H9 (cell line): ENCODE results near the gene LMX1A. TPM values are rescaled to one million over a fixed set of nuclear protein-coding genes. Genes with fewer than 3 reads are reported as not detected.
A peak's percentile ranks its signal among the peaks of the same experiment; 100 is the strongest.

ENCODE experiments used
- DNase-seq: peaks from one replicate; pipeline ENCODE4 v3.0.0-alpha.2; 2017
- H2AFZ ChIP-seq: one replicate; pipeline ENCODE4 v1.6.1; 2013; ENCODE audit warnings: mild to moderate bottlenecking, low read length, control low read depth, moderate library complexity
- H2AK5ac ChIP-seq: 2 replicates; pipeline ENCODE4 v1.6.1; 2013; ENCODE audit warnings: low read length, control low read depth, mixed read lengths; ENCODE audit not compliant: insufficient read length
- H2BK120ac ChIP-seq: one replicate; pipeline ENCODE4 v1.6.1; 2013; ENCODE audit warnings: low read depth, mild to moderate bottlenecking, low read length, control low read depth, inconsistent platforms; ENCODE audit not compliant: poor library complexity, severe bottlenecking
- H2BK12ac ChIP-seq: 2 replicates; pipeline ENCODE4 v1.6.1; 2013; ENCODE audit warnings: low read length, control low read depth, mixed read lengths, low read depth; ENCODE audit not compliant: insufficient read length
- H2BK15ac ChIP-seq: 2 replicates; pipeline ENCODE4 v1.6.1; 2013; ENCODE audit warnings: low read depth, low read length, control low read depth
- H2BK20ac ChIP-seq: one replicate; pipeline ENCODE4 v1.6.1; 2013; ENCODE audit warnings: low read depth, mild to moderate bottlenecking, low read length, control low read depth, inconsistent platforms; ENCODE audit not compliant: poor library complexity, severe bottlenecking
- H2BK5ac ChIP-seq: 2 replicates; pipeline ENCODE4 v1.6.1; 2013; ENCODE audit warnings: low read length, control low read depth, mixed read lengths; ENCODE audit not compliant: insufficient read length
- H3K14ac ChIP-seq: 2 replicates; pipeline ENCODE4 v1.6.1; 2013; ENCODE audit warnings: low read length, control low read depth; ENCODE audit not compliant: insufficient read depth
- H3K18ac ChIP-seq: 2 replicates; pipeline ENCODE4 v1.6.1; 2013; ENCODE audit warnings: low read depth, mild to moderate bottlenecking, mixed read lengths, low read length, control low read depth; ENCODE audit not compliant: insufficient read length
- H3K23ac ChIP-seq: 2 replicates; pipeline ENCODE4 v1.6.1; 2013; ENCODE audit warnings: low read length, control low read depth, mixed read lengths, low read depth; ENCODE audit not compliant: insufficient read length
- H3K23me2 ChIP-seq: 2 replicates; pipeline ENCODE4 v1.6.1; 2013; ENCODE audit warnings: low read depth, mild to moderate bottlenecking, mixed read lengths, low read length, control low read depth; ENCODE audit not compliant: insufficient read length, poor library complexity, severe bottlenecking
- H3K27ac ChIP-seq: 2 replicates; pipeline ENCODE4 v1.5.1; 2013; ENCODE audit warnings: low read length, control low read depth, mixed read lengths, low read depth; ENCODE audit not compliant: insufficient read length
- H3K27me3 ChIP-seq: 2 replicates; pipeline ENCODE4 v1.6.1; 2013; ENCODE audit warnings: low read length, control low read depth, inconsistent platforms; ENCODE audit not compliant: insufficient read depth
- H3K4ac ChIP-seq: 2 replicates; pipeline ENCODE4 v1.6.1; 2013; ENCODE audit warnings: low read depth, mild to moderate bottlenecking, control low read depth, inconsistent platforms, low read length, moderate library complexity
- H3K4me1 ChIP-seq: 2 replicates; pipeline ENCODE4 v1.6.1; 2013; ENCODE audit warnings: low read length, control low read depth, inconsistent platforms; ENCODE audit not compliant: insufficient read depth
- H3K4me2 ChIP-seq: 2 replicates; pipeline ENCODE4 v1.6.1; 2013; ENCODE audit warnings: low read length, control low read depth, mixed read lengths; ENCODE audit not compliant: insufficient read length, insufficient read depth
- H3K56ac ChIP-seq: 2 replicates; pipeline ENCODE4 v1.6.1; 2013; ENCODE audit warnings: low read depth, mild to moderate bottlenecking, mixed read lengths, low read length, control low read depth; ENCODE audit not compliant: insufficient read length
- H3K79me1 ChIP-seq: 2 replicates; pipeline ENCODE4 v1.6.1; 2013; ENCODE audit warnings: low read depth, mild to moderate bottlenecking, moderate library complexity, low read length, control low read depth, inconsistent platforms; ENCODE audit not compliant: insufficient read depth, poor library complexity, severe bottlenecking
- H3K79me2 ChIP-seq: 2 replicates; pipeline ENCODE4 v1.6.1; 2013; ENCODE audit warnings: low read length, control low read depth, inconsistent platforms; ENCODE audit not compliant: insufficient read depth
- H3K9ac ChIP-seq: 2 replicates; pipeline ENCODE4 v1.6.1; 2013; ENCODE audit warnings: low read length, control low read depth, mixed read lengths; ENCODE audit not compliant: insufficient read length; ENCODE audit errors: extremely low read depth
- H3K9me3 ChIP-seq: one replicate; pipeline ENCODE4 v1.6.1; 2013; ENCODE audit warnings: low read depth, low read length, inconsistent platforms; ENCODE audit not compliant: control insufficient read depth
- H3T11ph ChIP-seq: one replicate; pipeline ENCODE4 v1.6.1; 2013; ENCODE audit warnings: mild to moderate bottlenecking, low read length, control low read depth, inconsistent platforms
- H4K20me1 ChIP-seq: one replicate; pipeline ENCODE4 v1.6.1; 2013; ENCODE audit not compliant: control insufficient read depth, insufficient read length, insufficient read depth
- H4K5ac ChIP-seq: 2 replicates; pipeline ENCODE4 v1.6.1; 2013; ENCODE audit warnings: low read depth, mild to moderate bottlenecking, mixed read lengths, low read length, control low read depth; ENCODE audit not compliant: insufficient read length
- H4K8ac ChIP-seq: replicated peaks from 2 replicates; pipeline ENCODE4 v1.6.1; 2013; ENCODE audit warnings: low read length, control low read depth, mixed read lengths, low read depth; ENCODE audit not compliant: insufficient read length
- H4K91ac ChIP-seq: 2 replicates; pipeline ENCODE4 v1.6.1; 2013; ENCODE audit warnings: low read depth, mild to moderate bottlenecking, moderate library complexity, mixed read lengths, low read length, control low read depth; ENCODE audit not compliant: insufficient read length
- H3K27ac Mint-ChIP-seq, 3 experiments: 2 replicates in 2 of 3; 3 replicates in 1 of 3; pipeline ENCODE4 v1.8.0; 2020 to 2021; ENCODE audit warnings: mixed read lengths in 3 of 3, mild to moderate bottlenecking in 1 of 3, moderate library complexity in 1 of 3
- H3K27me3 Mint-ChIP-seq: 2 replicates; pipeline ENCODE4 v1.8.0; 2021; ENCODE audit warnings: low read depth, mild to moderate bottlenecking, moderate library complexity, mixed read lengths
- H3K36me3 Mint-ChIP-seq, 3 experiments: 2 replicates in 2 of 3; 3 replicates in 1 of 3; pipeline ENCODE4 v1.8.0; 2020 to 2021; ENCODE audit warnings: low read depth in 3 of 3, mixed read lengths in 3 of 3; ENCODE audit not compliant: insufficient read depth in 1 of 3
- H3K4me1 Mint-ChIP-seq, 2 experiments: 2 replicates each; pipeline ENCODE4 v1.8.0; 2020; ENCODE audit warnings: mixed read lengths in 2 of 2
- H3K4me3 Mint-ChIP-seq, 2 experiments: 2 replicates in 1 of 2; 3 replicates in 1 of 2; pipeline ENCODE4 v1.8.0; 2020 to 2021; ENCODE audit warnings: mild to moderate bottlenecking in 2 of 2, mixed read lengths in 2 of 2, moderate library complexity in 1 of 2
- H3K9me3 Mint-ChIP-seq, 2 experiments: 2 replicates in 1 of 2; 3 replicates in 1 of 2; pipeline ENCODE4 v1.8.0; 2020; ENCODE audit warnings: mild to moderate bottlenecking in 2 of 2, mixed read lengths in 2 of 2, moderate library complexity in 1 of 2
- WGBS: extraction: QIAGEN DNeasy Blood & Tissue Kit; methylation state at CpG from one replicate; pipeline ENCODE4 v1.1.7; 2013; ENCODE audit warnings: missing lambda C conversion rate, low lambda C conversion rate, mixed read lengths; ENCODE audit not compliant: insufficient read length; ENCODE audit errors: extremely low coverage; 5-methylcytosine and 5-hydroxymethylcytosine counted together
- total RNA-seq: library from RNA; stranded (reverse); gene quantifications from 2 replicates; pipeline ENCODE4 v1.2.1, GENCODE V29; 2021
- TF ChIP-seq, protein P1 (sequence below): fragments of 200-600 bp; sonication (generic); conservative IDR thresholded peaks from 3 replicates; pipeline ENCODE4 v1.8.0; 2021; ENCODE audit warnings: antibody characterized with exemption, mild to moderate bottlenecking

Gene LMX1A
- total RNA-seq, 1 experiment from 2014 or later: not detected

DNA sequence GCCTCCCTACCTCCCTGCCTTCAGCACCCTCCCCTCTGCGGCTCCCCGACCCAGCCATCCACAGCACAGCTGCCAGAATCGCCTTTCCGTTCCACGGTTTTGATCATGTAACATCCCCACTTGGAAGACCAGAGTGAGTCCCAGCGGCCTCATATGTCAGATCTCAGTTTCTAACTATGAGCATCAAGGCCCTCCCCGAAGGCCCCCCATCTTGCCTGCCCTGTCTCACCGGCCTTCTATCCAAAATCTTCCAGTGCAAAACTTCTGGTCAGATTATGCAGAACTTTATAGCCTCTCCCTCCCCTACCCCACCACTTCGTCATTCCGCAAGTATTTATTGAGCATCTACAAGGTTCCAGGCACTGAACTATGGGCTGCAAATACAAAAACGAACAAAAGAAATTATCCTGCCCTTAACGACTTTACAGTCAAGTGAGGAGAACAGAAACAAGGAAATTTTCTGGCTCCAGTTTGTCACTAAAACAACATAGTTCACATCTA is 20.3 kb upstream of the LMX1A start:
- Histone ChIP-seq H2BK20ac (no peak overlapping the region), H3K9ac (peak overlapping the region; percentile 26), H2AFZ (no peak overlapping the region), H3K14ac (peak overlapping the region; percentile 80), H3K27ac (no peak overlapping the region), H3K23me2 (peaks cover 13% of the 10 kb centered on the region), H3T11ph (no peak overlapping the region), H2BK15ac (no peak overlapping the region), H4K20me1 (no peaks in the 10 kb centered on the region), H2AK5ac (no peak overlapping the region), H2BK5ac (no peak overlapping the region), H3K23ac (no peak overlapping the region), H2BK120ac (no peak overlapping the region), H3K79me2 (no peaks in the 10 kb centered on the region), H2BK12ac (no peak overlapping the region), H3K79me1 (no peaks in the 10 kb centered on the region), H4K91ac (no peak overlapping the region), H3K4me2 (peak overlapping the region; percentile 96), H3K27me3 (peaks cover 4% of the 10 kb centered on the region; the same call in 1 of the 2 replicates), H4K5ac (no peak overlapping the region), H3K56ac (no peak overlapping the region), H3K4me1 (0 out of 2 replicates have a peak, but pooled peaks cover 3% of the 10 kb centered on the region), H4K8ac (no peak overlapping the region), H3K18ac (no peak overlapping the region), H3K9me3 (no peaks in the 10 kb centered on the region), H3K4ac (no peak overlapping the region)
- no peak for DNase-seq
- 0 out of 7 replicates have a peak overlapping the region, but pooled peaks of 1 of the 3 experiments have one; percentile 4 for H3K27ac Mint-ChIP-seq
- H3K4me3 Mint-ChIP-seq: peak overlapping the region; percentile 71 to 88
- no peaks in the 10 kb centered on the region for H3K9me3 Mint-ChIP-seq
- H3K4me1 Mint-ChIP-seq: peaks cover 15 to 17% of the 10 kb centered on the region in 2 experiments
- H3K36me3 Mint-ChIP-seq: no peaks in the 10 kb centered on the region
- no CpG with 5 or more reads among the region's 12 CpGs for WGBS
- peaks cover 85% of the 10 kb centered on the region for H3K27me3 Mint-ChIP-seq
- TF ChIP-seq, protein P1, sequence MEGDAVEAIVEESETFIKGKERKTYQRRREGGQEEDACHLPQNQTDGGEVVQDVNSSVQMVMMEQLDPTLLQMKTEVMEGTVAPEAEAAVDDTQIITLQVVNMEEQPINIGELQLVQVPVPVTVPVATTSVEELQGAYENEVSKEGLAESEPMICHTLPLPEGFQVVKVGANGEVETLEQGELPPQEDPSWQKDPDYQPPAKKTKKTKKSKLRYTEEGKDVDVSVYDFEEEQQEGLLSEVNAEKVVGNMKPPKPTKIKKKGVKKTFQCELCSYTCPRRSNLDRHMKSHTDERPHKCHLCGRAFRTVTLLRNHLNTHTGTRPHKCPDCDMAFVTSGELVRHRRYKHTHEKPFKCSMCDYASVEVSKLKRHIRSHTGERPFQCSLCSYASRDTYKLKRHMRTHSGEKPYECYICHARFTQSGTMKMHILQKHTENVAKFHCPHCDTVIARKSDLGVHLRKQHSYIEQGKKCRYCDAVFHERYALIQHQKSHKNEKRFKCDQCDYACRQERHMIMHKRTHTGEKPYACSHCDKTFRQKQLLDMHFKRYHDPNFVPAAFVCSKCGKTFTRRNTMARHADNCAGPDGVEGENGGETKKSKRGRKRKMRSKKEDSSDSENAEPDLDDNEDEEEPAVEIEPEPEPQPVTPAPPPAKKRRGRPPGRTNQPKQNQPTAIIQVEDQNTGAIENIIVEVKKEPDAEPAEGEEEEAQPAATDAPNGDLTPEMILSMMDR: no peak
